ENCODE results near the gene ARHGAP5.

GRCh38 chr14:32050878-32051277 is 26.2 kb upstream of the ARHGAP5 start:
- TF ChIP-seq CTCF (IDR thresholded peaks at IDR 0.05; ENCODE audit: insufficient read depth, low read depth, low read length): no peak
- no peak for TF ChIP-seq EZH2 (IDR thresholded peaks at IDR 0.05; ENCODE audit: insufficient read depth, low read length)
